ENCODE measurements around the gene SPATA20. TPM values are rescaled to one million over a fixed set of nuclear protein-coding genes. Genes with fewer than 3 reads are reported as not detected.

Gene SPATA20
- total and polyA plus RNA-seq, 4 donors = 15.6 to 42.4 (median 19.6) TPM

GRCh38 chr17:50518384-50519023 lies 28.5 kb upstream of the SPATA20 start:
- Histone ChIP-seq H3K4me1 (ENCODE audit: control insufficient read depth in 4 of 4, insufficient read depth in 4 of 4, low read length in 3 of 4) (peaks cover 2 to 15% (median 13%) of the 10 kb centered on the region in 4 donors), H3K4me3 (ENCODE audit: low read depth in 1 of 3, low read length in 3 of 3) (no peak overlapping the region), H3K27me3 (ENCODE audit: control insufficient read depth in 4 of 4, insufficient read depth in 4 of 4, low read length in 3 of 4) (no peaks in the 10 kb centered on the region), H3K9me3 (ENCODE audit: control insufficient read depth in 4 of 4, low read length in 3 of 4) (no peaks in the 10 kb centered on the region), H3K9ac (ENCODE audit: low read depth in 1 of 2, low read length in 2 of 2) (no peak overlapping the region), H3K27ac (ENCODE audit: low read depth in 1 of 2, low read length in 2 of 2) (no peak overlapping the region), H3K36me3 (ENCODE audit: control insufficient read depth in 4 of 4, insufficient read depth in 3 of 4, low read depth in 1 of 4, low read length in 3 of 4) (no peaks in the 10 kb centered on the region)
- no peak for DNase-seq (ENCODE audit: low spot score)
- TF ChIP-seq GABPA (IDR thresholded peaks at IDR 0.05 in 1 of 2, conservative IDR thresholded peaks at IDR 0.05 in 1 of 2) (no peak), RXRA (IDR thresholded peaks at IDR 0.05) (no peak), RAD21 (IDR thresholded peaks at IDR 0.05) (no peak), NR2F2 (IDR thresholded peaks at IDR 0.05) (no peak), HNF4A (conservative IDR thresholded peaks at IDR 0.05) (no peak), FOXA2 (IDR thresholded peaks at IDR 0.05) (no peak), ATF3 (IDR thresholded peaks at IDR 0.05) (no peak)
- 90% methylated on average over 13 of the region's 13 CpGs for WGBS

- Histone ChIP-seq H3K4me1 (ENCODE audit: control insufficient read depth in 4 of 4, insufficient read depth in 4 of 4, low read length in 3 of 4) (peaks cover 2 to 15% (median 13%) of the 10 kb centered on the region in 4 donors), H3K36me3 (ENCODE audit: control insufficient read depth in 4 of 4, insufficient read depth in 3 of 4, low read depth in 1 of 4, low read length in 3 of 4) (no peaks in the 10 kb centered on the region), H3K27me3 (ENCODE audit: control insufficient read depth in 4 of 4, insufficient read depth in 4 of 4, low read length in 3 of 4) (no peaks in the 10 kb centered on the region), H3K9me3 (ENCODE audit: control insufficient read depth in 4 of 4, low read length in 3 of 4) (no peaks in the 10 kb centered on the region), H3K9ac (ENCODE audit: low read depth in 1 of 2, low read length in 2 of 2) (no peak overlapping the region), H3K4me3 (ENCODE audit: low read depth in 1 of 3, low read length in 3 of 3) (no peak overlapping the region), H3K27ac (ENCODE audit: low read depth in 1 of 2, low read length in 2 of 2) (no peak overlapping the region)
- TF ChIP-seq JUND (IDR thresholded peaks at IDR 0.05) (no peak), EGR1 (IDR thresholded peaks at IDR 0.05; ENCODE audit: low read depth in 2 of 2) (no peak), FOXA2 (IDR thresholded peaks at IDR 0.05) (no peak), MAX (IDR thresholded peaks at IDR 0.05) (no peak)
- no peak for DNase-seq (ENCODE audit: low spot score)
- WGBS = 93% methylated on average over 8 of the region's 8 CpGs
These were observed 27.7 kb upstream of the SPATA20 start for GRCh38 chr17:50519141-50519834.

GRCh38 chr17:50520483-50520882 lies 26.5 kb upstream of the SPATA20 start:
- Histone ChIP-seq H3K4me3 (ENCODE audit: low read depth in 1 of 3, low read length in 3 of 3) (no peak overlapping the region), H3K9me3 (ENCODE audit: control insufficient read depth in 4 of 4, low read length in 3 of 4) (no peaks in the 10 kb centered on the region), H3K27ac (ENCODE audit: low read depth in 1 of 2, low read length in 2 of 2) (no peak overlapping the region), H3K4me1 (ENCODE audit: control insufficient read depth in 4 of 4, insufficient read depth in 4 of 4, low read length in 3 of 4) (peaks cover 0 to 4% (median 2%) of the 10 kb centered on the region in 4 donors), H3K27me3 (ENCODE audit: control insufficient read depth in 4 of 4, insufficient read depth in 4 of 4, low read length in 3 of 4) (no peaks in the 10 kb centered on the region), H3K36me3 (ENCODE audit: control insufficient read depth in 4 of 4, insufficient read depth in 3 of 4, low read depth in 1 of 4, low read length in 3 of 4) (no peaks in the 10 kb centered on the region), H3K9ac (ENCODE audit: low read depth in 1 of 2, low read length in 2 of 2) (no peak overlapping the region)
- TF ChIP-seq GABPA (IDR thresholded peaks at IDR 0.05 in 1 of 2, conservative IDR thresholded peaks at IDR 0.05 in 1 of 2) (no peak), RAD21 (IDR thresholded peaks at IDR 0.05) (no peak), CTCF (IDR thresholded peaks at IDR 0.05; ENCODE audit: low read depth, low read length, missing input control) (no peak), MAX (IDR thresholded peaks at IDR 0.05) (no peak), REST (IDR thresholded peaks at IDR 0.05) (no peak), EGR1 (IDR thresholded peaks at IDR 0.05; ENCODE audit: low read depth in 2 of 2) (no peak), YY1 (IDR thresholded peaks at IDR 0.05) (no peak)
- 87% methylated on average over 2 of the region's 2 CpGs for whole genome bisulfite sequencing
- DNase-seq (ENCODE audit: low spot score) = no peak
